Measurements from ENCODE around the gene SLC36A1.

GRCh38 chr5:151491062-151491461 is 43.7 kb downstream of the SLC36A1 start:
- TF ChIP-seq CTCF (IDR thresholded peaks at IDR 0.05) (no peak), POLR2A (IDR thresholded peaks at IDR 0.05) (no peak)
